Gastrocnemius medialis (tissue), 4 donors: ENCODE results near the gene PPARGC1A. TPM values are rescaled to one million over a fixed set of nuclear protein-coding genes. Genes with fewer than 3 reads are reported as not detected.

Source experiments
- ATAC-seq, 2 donors: fragments of 150-250 bp; one replicate each; pipeline ENCODE4 v1.9.1; 2016
- DNase-seq, 2 donors: peaks; one replicate each; pipeline ENCODE4 v3.0.0-alpha.2; 2019
- H3K27ac ChIP-seq, 4 donors: fragments of 200-600 bp; sonication (generic); 1 replicate in 1 of 4; 2 replicates in 3 of 4; pipeline ENCODE4 v1.5.1; 2016 to 2018; ENCODE audit warnings: mild to moderate bottlenecking in 2 of 4, moderate library complexity in 1 of 4
- H3K27me3 ChIP-seq, 3 donors: fragments of 200-600 bp; sonication (generic) in 2 of 3; 1 replicate in 1 of 3; 2 replicates in 2 of 3; pipeline versions ENCODE4 v1.5.1 to v1.6.0; 2016 to 2019; ENCODE audit warnings: mild to moderate bottlenecking in 1 of 3, moderate library complexity in 1 of 3
- H3K36me3 ChIP-seq, 2 donors: fragments of 200-600 bp; sonication (generic) in 1 of 2; one replicate each; pipeline ENCODE4 v1.5.1; 2017 to 2018
- H3K4me1 ChIP-seq, 2 donors: fragments of 200-600 bp; sonication (generic) in 1 of 2; one replicate each; pipeline ENCODE4 v1.5.1; 2016 to 2017; ENCODE audit warnings: mild to moderate bottlenecking in 2 of 2
- H3K4me3 ChIP-seq, 4 donors: fragments of 200-600 bp; sonication (generic) in 3 of 4; 1 replicate in 1 of 4; 2 replicates in 3 of 4; pipeline ENCODE4 v1.5.1; 2016 to 2019; ENCODE audit warnings: mild to moderate bottlenecking in 2 of 4
- H3K9me3 ChIP-seq, 3 donors: fragments of 200-600 bp; sonication (generic) in 2 of 3; 1 replicate in 1 of 3; 2 replicates in 2 of 3; pipeline ENCODE4 v1.5.1; 2016 to 2019
- POLR2A ChIP-seq, 2 donors: fragments of 450-650 bp; IDR thresholded peaks; one replicate each; pipeline ENCODE4 v1.6.1; 2017; ENCODE audit warnings: antibody characterized with exemption in 2 of 2, mild to moderate bottlenecking in 2 of 2, moderate library complexity in 2 of 2
- in situ Hi-C, 4 donors: fragments of 200-750 bp; cut with MboI; loops; one replicate each; pipeline versions ENCODE4 v1.15.0 to v1.8.0; 2017; ENCODE audit warnings: low sequenced_read_pairs in 4 of 4
- intact Hi-C: fragments of 100-400 bp; cut with DNase I; formaldehyde crosslinking; loops from one replicate; pipeline ENCODE4 v1.15.1; 2023; ENCODE audit warnings: low total_unique reads
- total RNA-seq, 4 donors: library from RNA; depleted of rRNA; stranded (reverse); fragments of >200 nt; gene quantifications; one replicate each; pipeline versions ENCODE4 v1.1.0 to v1.2.3, GENCODE V29; 2016
- TF ChIP-seq, protein P1 (sequence below), 5 experiments: fragments of 450-650 bp in 3 of 5; fragments of 200-600 bp in 2 of 5; sonication (generic) in 2 of 5; IDR thresholded peaks in 4 of 5; conservative IDR thresholded peaks in 1 of 5; 1 replicate in 4 of 5; 2 replicates in 1 of 5; pipeline ENCODE4 v1.5.1; 2016 to 2019; ENCODE audit warnings: antibody characterized with exemption in 5 of 5, mild to moderate bottlenecking in 3 of 5, moderate library complexity in 3 of 5

The PPARGC1A gene
- total RNA-seq, 4 donors from 2014 or later = 30.6 to 68.9 (median 52.3) TPM

DNA sequence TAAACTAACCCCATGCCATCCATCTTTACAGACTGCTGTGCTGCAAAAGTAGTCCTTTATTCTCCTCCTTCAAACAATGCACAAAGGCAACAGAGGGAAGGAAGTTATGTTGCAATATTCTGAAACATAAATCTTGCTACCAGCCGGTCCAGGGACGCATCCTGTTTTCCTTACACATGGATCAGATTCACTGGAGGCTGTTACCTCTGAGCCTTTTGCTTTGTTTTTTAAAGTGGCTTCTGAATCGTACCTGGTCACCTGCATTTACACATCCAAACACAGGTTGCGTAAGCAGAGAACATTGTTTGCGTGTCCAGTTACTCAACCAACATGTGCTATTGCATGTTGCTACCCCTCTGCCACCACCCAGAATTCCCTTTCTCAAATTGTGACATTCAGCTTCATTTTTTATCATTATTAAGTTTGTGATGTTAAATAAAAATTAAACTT, 8.8 kb downstream of the PPARGC1A start:
- in situ Hi-C loops (no loop called here), intact Hi-C loops (loop anchor here (2.0 to 10.0 kb wide), 3 partner anchors 50 to 506 kb away; no protein-coding TSS in a partner anchor)

DNA sequence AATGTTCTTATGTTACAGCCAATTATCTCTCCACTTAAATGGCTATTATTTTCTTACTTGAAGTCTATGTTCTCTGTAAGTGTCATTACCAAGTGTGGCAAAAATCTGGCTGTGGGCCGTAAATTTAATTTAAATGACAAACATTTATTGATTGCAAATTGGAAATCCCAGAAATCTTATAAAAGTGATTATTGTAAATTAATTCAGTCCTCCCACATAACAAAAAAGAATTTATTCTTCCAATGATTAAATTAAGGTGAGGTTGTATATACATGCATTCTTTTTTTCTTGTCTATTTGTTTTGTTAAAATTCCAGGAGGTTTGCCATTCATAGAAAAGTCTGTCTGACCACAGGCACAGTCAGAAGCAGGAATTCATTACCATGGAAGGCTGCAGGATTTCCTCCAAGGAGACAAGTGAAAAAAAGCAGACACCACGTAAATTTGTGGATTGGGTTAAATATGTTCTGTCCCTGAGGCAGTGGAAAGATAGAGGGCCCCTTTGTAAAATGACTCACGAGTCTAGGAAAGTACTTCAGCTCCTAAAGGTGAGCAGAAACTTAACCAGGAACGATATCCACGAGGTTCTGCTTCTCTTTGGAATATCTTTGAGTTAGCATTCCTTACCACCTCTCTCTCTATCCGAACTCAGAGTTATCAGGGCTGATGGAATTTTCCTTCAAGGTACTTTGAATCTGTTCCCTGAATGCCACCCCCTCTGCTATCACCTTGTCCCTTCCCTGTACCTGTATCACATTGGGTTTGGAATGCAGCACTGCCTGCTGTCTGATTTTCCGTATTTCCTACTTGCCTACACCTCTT, 10.7 kb downstream of the PPARGC1A start:
- DNase-seq (no peak), ATAC-seq (no peak)
- in situ Hi-C loops = loop anchor here in 2 of 4 donors (5.0 kb wide), 1 partner anchor 53 kb away; no protein-coding TSS in a partner anchor
- no peak for TF ChIP-seq POLR2A (IDR thresholded peaks at IDR 0.05)
- TF ChIP-seq, protein P1, sequence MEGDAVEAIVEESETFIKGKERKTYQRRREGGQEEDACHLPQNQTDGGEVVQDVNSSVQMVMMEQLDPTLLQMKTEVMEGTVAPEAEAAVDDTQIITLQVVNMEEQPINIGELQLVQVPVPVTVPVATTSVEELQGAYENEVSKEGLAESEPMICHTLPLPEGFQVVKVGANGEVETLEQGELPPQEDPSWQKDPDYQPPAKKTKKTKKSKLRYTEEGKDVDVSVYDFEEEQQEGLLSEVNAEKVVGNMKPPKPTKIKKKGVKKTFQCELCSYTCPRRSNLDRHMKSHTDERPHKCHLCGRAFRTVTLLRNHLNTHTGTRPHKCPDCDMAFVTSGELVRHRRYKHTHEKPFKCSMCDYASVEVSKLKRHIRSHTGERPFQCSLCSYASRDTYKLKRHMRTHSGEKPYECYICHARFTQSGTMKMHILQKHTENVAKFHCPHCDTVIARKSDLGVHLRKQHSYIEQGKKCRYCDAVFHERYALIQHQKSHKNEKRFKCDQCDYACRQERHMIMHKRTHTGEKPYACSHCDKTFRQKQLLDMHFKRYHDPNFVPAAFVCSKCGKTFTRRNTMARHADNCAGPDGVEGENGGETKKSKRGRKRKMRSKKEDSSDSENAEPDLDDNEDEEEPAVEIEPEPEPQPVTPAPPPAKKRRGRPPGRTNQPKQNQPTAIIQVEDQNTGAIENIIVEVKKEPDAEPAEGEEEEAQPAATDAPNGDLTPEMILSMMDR (IDR thresholded peaks at IDR 0.05 in 4 of 5, conservative IDR thresholded peaks at IDR 0.05 in 1 of 5) = no peak
- Histone ChIP-seq H3K4me1 (peaks cover 50 to 87% of the 10 kb centered on the region in 2 donors), H3K36me3 (no peaks in the 10 kb centered on the region), H3K27me3 (no peaks in the 10 kb centered on the region), H3K9me3 (no peaks in the 10 kb centered on the region), H3K4me3 (peak overlapping the region in 2 of 4 donors; percentile 37 to 45), H3K27ac (peak overlapping the region; percentile 84 to 99 (median 90))
- intact Hi-C loops = no loop called here

More for the DNA sequence above, 8.8 kb downstream of the PPARGC1A start:
- Histone ChIP-seq H3K27me3 (no peaks in the 10 kb centered on the region), H3K27ac (peak overlapping the region; percentile 84 to 99 (median 90)), H3K9me3 (no peaks in the 10 kb centered on the region), H3K4me1 (peaks cover 55 to 87% of the 10 kb centered on the region in 2 donors), H3K36me3 (no peaks in the 10 kb centered on the region), H3K4me3 (peak overlapping the region in 3 of 4 donors; percentile 13 to 45 (median 24))
- TF ChIP-seq POLR2A (IDR thresholded peaks at IDR 0.05) = peak; percentile 49 to 60
- TF ChIP-seq, protein P1 (IDR thresholded peaks at IDR 0.05 in 4 of 5, conservative IDR thresholded peaks at IDR 0.05 in 1 of 5) = no peak
- peak; percentile 62 to 69 for ATAC-seq
- DNase-seq = peak; percentile 64 to 70

DNA sequence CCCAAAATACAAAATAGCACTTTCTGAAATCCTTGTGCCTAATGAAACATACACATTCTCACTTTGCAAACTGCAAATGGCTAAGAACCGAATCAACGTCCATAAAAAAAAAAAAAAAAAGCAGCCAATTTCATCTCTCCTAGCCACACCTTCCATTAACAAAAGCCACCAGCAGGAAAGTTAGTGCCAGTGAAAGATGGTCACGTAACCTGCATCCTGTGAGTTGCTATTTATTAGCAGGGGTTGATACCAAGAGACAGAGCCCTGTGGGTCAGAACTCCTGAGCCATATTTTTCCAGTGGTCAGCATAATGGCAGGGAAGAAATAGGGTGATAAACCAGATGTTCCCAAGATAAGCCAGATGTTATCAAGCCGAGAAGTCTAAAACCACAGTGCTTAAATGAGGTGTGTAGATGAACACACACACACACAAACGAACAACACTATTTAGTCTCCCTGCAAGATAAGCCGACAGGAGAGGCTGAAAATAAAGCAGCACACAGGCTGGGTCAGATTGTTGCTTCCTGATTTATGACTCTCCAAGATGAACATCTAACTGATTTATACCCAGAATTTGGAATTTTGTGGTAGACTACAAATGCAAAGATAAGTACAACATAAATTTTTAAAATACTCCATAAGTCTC, 11.5 kb downstream of the PPARGC1A start:
- no peak for DNase-seq
- intact Hi-C loops (no loop called here), in situ Hi-C loops (loop anchor here in 2 of 4 donors (5.0 kb wide), 1 partner anchor 54 kb away; no protein-coding TSS in a partner anchor)
- Histone ChIP-seq H3K27me3 (no peaks in the 10 kb centered on the region), H3K36me3 (no peaks in the 10 kb centered on the region), H3K4me3 (peak overlapping the region in 2 of 4 donors; percentile 37 to 45), H3K9me3 (no peaks in the 10 kb centered on the region), H3K27ac (peak overlapping the region; percentile 84 to 99 (median 90)), H3K4me1 (peaks cover 46 to 89% of the 10 kb centered on the region in 2 donors)
- ATAC-seq = no peak
- TF ChIP-seq POLR2A (IDR thresholded peaks at IDR 0.05) = peak in 1 of 2 donors; percentile 5
- TF ChIP-seq, protein P1 (IDR thresholded peaks at IDR 0.05 in 4 of 5, conservative IDR thresholded peaks at IDR 0.05 in 1 of 5) = no peak

DNA sequence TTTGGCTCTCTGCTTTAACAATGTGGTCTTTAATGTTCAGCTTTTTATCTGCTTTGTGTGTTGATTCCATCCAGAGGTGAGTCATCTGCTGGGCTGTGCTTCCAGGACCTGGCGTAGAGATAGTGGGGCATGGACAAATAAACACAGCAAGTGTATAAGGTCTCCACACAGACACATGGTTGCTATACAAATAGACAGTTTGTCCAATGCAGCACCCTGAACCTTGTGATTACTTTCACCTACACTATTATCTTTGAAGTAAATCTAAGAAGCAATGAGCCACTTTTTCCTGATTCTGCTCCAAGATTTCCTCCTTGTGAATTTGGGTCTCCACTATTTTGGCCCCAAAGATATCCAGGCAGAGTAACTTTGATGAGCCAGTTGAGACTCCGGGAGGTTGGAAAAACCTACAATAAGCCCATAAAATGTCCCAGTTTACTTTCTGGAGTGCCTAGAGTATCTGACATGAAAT, 12.1 kb downstream of the PPARGC1A start:
- Histone ChIP-seq H3K4me3 (peak overlapping the region in 2 of 4 donors; percentile 37 to 45), H3K4me1 (peaks cover 45 to 88% of the 10 kb centered on the region in 2 donors), H3K27ac (peak overlapping the region; percentile 84 to 99 (median 90)), H3K36me3 (no peaks in the 10 kb centered on the region), H3K27me3 (no peaks in the 10 kb centered on the region), H3K9me3 (no peaks in the 10 kb centered on the region)
- ATAC-seq = peak; percentile 32 to 62
- TF ChIP-seq, protein P1 (IDR thresholded peaks at IDR 0.05 in 4 of 5, conservative IDR thresholded peaks at IDR 0.05 in 1 of 5) = no peak
- peak; percentile 36 to 57 for TF ChIP-seq POLR2A (IDR thresholded peaks at IDR 0.05)
- DNase-seq = peak; percentile 75 to 78
- in situ Hi-C loops (loop anchor here in 2 of 4 donors (5.0 kb wide), 1 partner anchor 55 kb away; no protein-coding TSS in a partner anchor), intact Hi-C loops (no loop called here)
